ENCODE results near the gene PGD. TPM values are rescaled to one million over a fixed set of nuclear protein-coding genes. Genes with fewer than 3 reads are reported as not detected.

Gene PGD
- total and polyA plus RNA-seq, 2 of the 13 experiments (the other 11 are each of a cell fraction or from before 2014, with no cell fraction given), result 64.8 to 210 TPM

DNA sequence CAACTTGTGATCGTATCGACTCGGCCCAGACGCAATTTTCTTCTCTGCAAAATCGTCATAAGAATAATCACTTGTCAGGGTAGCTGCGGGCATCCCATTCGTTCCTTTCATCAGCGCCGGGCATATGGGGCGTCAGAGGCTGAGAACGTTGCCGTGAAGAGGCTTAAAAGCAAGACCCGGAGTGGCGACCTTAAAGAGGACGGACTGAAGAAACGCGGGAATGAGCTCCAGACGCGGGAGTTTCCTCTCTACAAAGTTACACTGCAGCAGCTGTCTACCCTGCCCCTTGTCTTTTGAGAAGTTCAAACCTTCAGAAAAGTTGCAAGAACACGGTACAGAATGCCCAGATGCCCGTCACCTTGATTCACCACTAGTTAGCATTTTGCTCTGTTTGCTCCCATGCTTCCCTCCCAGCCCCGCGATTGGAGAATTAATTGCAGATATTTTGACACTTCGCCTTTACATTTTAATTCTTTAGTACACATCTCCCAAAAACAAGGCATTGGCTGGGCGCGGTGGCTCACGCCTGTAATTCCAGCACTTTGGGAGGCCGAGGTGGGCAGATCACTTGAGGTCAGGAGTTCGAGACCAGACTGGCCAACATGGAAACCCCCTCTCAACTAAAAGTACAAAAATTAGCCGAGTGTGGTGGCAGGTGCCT, 32.3 kb downstream of the PGD start (continued):
- TF ChIP-seq, protein P1, sequence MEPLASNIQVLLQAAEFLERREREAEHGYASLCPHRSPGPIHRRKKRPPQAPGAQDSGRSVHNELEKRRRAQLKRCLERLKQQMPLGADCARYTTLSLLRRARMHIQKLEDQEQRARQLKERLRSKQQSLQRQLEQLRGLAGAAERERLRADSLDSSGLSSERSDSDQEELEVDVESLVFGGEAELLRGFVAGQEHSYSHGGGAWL (CRISPR knock-in tag; IDR thresholded peaks at IDR 0.05), result 0 out of 2 replicates have a peak, but pooled peaks have one; percentile 11
- no peak for TF ChIP-seq CCAR2 (optimal IDR thresholded peaks at IDR 0.05; ENCODE audit: low read depth, low read length)

DNA sequence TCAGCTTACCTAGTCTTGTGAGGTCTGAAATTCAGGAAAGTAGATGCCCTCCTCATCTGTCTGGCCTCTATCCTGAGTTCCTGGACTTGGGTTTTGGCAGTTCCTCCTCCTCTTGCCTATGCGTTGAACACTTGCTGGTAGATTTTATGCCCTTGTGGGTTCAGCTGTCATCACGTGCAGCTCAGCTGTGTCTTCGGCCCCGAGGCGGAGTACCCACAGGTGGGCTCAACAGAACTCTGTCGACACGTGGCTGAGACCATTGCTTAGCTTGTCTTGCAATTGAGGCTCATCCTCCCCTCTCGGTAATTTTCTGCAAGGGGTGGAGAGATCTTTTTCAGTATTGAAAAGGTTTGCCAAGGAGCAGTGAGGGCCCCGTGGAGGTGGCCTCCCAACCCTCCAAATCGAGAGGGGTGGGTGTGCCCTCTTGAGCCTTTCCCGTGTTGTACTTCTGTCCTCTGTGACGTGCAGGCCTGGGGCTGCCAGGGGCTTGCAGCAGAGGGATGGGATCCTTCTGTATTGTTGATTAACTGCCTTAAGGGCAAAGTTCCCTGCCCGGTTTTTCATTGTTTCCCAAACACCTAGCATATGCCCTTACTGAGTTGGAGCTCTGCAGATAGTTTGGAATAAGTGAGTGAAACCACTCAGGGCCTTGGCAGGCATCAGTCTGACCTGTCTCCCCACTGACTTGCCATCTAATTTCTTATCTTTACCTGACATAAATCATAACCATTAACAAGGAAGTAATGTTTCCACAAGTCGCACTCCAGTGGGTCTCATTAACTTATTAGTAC, 34.2 kb downstream of the PGD start:
- ChIA-PET POLR2A (interaction anchor here (1.7 kb wide), 1 partner anchor 34 kb away, joined by 6 read pairs; the partner anchor contains the start of gene PGD), CTCF (ENCODE audit: low intra/inter-chr PET ratio, low total read pairs) (no interaction called here)
- DNase-seq (ENCODE audit: low spot score) (no peak), FAIRE-seq (peak; percentile 30), ATAC-seq (no peak; the same call in 2 of the 3 replicates)
- no peaks in the 10 kb centered on the region for H3K36me3 ChIP-seq (replicated peaks in 1 of 2; ENCODE audit: control insufficient read depth in 1 of 2, insufficient read depth in 2 of 2, low read length in 2 of 2)
- peaks cover 5% of the 10 kb centered on the region for H3K79me2 ChIP-seq (ENCODE audit: insufficient read depth, low read length)
- 54% methylated on average over 14 of the region's 14 CpGs for WGBS (ENCODE audit: low lambda C conversion rate)
- no peak overlapping the region; a peak in 1 of 6 replicates for H3K4me3 ChIP-seq (replicated peaks in 1 of 3; ENCODE audit: insufficient read depth in 1 of 3, low read depth in 2 of 3, low read length in 3 of 3)
- peak overlapping the region; percentile 24; the same call in 1 of the 2 replicates for H3K9ac ChIP-seq (ENCODE audit: insufficient read depth, low read depth, low read length)
- no peak overlapping the region for H2AFZ ChIP-seq (ENCODE audit: low read length)
- intact Hi-C loops (cut with micrococcal nuclease; ENCODE audit: unreplicated experiment), result loop anchor here (5.0 kb wide), 1 partner anchor 39 kb away; the partner anchor contains the start of genes DFFA and PEX14
- peaks cover 66% of the 10 kb centered on the region for H3K4me1 ChIP-seq (ENCODE audit: insufficient read depth, low read length)
- H3K9me3 ChIP-seq (ENCODE audit: low read length), result no peaks in the 10 kb centered on the region
- peak overlapping the region; percentile 14 for H3K27ac ChIP-seq (ENCODE audit: extremely low read length, insufficient read depth, low read length)
- no TSS peak for BruUV-seq (replicated peaks)
- H3K4me2 ChIP-seq (ENCODE audit: low read depth, low read length), result peak overlapping the region; percentile 47; the same call in 1 of the 2 replicates
- no peaks in the 10 kb centered on the region for H4K20me1 ChIP-seq (ENCODE audit: insufficient read depth, low read length)
- no peaks in the 10 kb centered on the region for H3K27me3 ChIP-seq (ENCODE audit: control insufficient read depth in 1 of 2, insufficient read depth in 2 of 2, low read length in 2 of 2)
- in situ Hi-C loops (cut with HindIII; ENCODE audit: extremely low pct_ligation_motif_present, low pct_unique_long_range_greater_than_20kb), result loop anchor here (5.0 kb wide), 1 partner anchor 64 kb away; no protein-coding TSS in a partner anchor
- no peak for TF ChIP-seq SOX13 (IDR thresholded peaks at IDR 0.05)
- TF ChIP-seq SOX13 (CRISPR knock-in tag; conservative IDR thresholded peaks at IDR 0.05 in 1 of 2, IDR thresholded peaks at IDR 0.05 in 1 of 2), result peak in 1 of 2 experiments; percentile 55; a peak in 2 of 4 replicates
- no peak for TF ChIP-seq RNF2 (conservative IDR thresholded peaks at IDR 0.05; ENCODE audit: low read depth)
- no peak for TF ChIP-seq MED1 (CRISPR knock-in tag; IDR thresholded peaks at IDR 0.05)
- no peak for TF ChIP-seq ZNF10 (CRISPR knock-in tag; IDR thresholded peaks at IDR 0.05; ENCODE audit: borderline replicate concordance, low read depth)
- TF ChIP-seq, protein P2, sequence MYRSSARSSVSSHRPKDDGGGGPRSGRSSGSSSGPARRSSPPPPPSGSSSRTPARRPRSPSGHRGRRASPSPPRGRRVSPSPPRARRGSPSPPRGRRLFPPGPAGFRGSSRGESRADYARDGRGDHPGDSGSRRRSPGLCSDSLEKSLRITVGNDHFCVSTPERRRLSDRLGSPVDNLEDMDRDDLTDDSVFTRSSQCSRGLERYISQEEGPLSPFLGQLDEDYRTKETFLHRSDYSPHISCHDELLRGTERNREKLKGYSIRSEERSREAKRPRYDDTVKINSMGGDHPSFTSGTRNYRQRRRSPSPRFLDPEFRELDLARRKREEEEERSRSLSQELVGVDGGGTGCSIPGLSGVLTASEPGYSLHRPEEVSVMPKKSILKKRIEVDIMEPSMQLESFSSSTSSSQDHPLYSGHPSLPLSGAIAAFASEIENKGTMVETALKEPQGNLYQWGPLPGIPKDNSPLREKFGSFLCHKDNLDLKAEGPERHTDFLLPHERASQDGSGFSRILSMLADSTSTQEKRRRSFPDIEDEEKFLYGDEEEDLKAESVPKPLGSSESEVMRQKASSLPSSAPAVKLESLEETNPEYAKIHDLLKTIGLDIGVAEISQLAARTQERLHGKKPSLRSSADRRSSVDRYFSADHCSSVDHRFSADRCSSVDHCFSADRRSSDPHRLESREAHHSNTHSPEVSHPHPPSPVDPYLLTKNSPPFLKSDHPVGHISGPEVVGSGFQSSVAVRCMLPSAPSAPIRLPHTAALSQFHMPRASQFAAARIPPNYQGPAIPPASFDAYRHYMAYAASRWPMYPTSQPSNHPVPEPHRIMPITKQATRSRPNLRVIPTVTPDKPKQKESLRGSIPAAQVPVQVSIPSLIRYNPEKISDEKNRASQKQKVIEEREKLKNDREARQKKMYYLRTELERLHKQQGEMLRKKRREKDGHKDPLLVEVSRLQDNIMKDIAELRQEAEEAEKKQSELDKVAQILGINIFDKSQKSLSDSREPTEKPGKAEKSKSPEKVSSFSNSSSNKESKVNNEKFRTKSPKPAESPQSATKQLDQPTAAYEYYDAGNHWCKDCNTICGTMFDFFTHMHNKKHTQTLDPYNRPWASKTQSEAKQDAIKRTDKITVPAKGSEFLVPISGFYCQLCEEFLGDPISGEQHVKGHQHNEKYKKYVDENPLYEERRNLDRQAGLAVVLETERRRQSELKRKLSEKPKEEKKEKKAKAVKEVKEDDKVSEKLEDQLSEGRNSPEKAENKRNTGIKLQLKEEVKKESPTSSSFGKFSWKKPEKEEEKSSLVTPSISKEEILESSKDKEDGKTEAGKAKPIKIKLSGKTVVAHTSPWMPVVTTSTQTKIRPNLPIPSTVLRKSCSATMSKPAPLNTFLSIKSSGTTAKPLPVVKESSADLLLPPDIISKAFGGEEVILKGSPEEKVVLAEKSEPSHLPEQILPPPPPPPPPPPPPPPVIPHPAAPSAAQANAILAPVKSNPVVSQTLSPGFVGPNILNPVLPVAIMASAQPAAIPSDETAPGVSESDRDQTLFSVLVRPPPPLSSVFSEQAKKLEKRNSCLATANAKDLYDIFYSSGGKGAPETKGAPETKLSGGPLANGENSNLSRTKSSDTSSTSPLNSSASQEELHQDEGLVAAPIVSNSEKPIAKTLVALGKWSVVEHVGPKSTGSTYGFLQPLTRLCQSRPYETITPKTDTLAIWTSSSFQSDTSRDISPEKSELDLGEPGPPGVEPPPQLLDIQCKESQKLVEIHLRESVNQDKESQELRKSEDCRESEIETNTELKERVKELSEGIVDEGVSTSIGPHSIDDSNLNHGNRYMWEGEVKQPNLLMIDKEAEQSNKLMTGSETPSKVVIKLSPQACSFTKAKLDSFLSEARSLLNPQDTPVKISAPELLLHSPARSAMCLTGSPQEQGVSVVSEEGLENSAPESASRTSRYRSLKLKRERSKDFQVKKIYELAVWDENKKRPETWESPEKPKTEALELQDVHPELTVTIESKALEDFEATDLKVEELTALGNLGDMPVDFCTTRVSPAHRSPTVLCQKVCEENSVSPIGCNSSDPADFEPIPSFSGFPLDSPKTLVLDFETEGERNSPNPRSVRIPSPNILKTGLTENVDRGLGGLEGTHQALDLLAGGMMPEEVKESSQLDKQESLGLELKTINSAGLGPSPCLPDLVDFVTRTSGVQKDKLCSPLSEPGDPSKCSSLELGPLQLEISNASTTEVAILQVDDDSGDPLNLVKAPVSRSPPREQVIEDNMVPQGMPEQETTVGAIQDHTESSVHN (CRISPR knock-in tag; IDR thresholded peaks at IDR 0.05), result no peak
- TF ChIP-seq GPN1 (CRISPR knock-in tag; IDR thresholded peaks at IDR 0.05; ENCODE audit: borderline replicate concordance), result no peak
- TF ChIP-seq EHMT2 (IDR thresholded peaks at IDR 0.05; ENCODE audit: borderline replicate concordance, low read depth, low read length), result no peak
- TF ChIP-seq NPAS2 (CRISPR knock-in tag; IDR thresholded peaks at IDR 0.05; ENCODE audit: borderline replicate concordance), result no peak
- TF ChIP-seq HNF4A (CRISPR knock-in tag; IDR thresholded peaks at IDR 0.05), result peak; percentile 35; the same call in 1 of the 2 replicates
